Mucosa of rectum (tissue), 2 donors: Measurements from ENCODE around the gene ATP1A4.

Experiments
- H3K27ac ChIP-seq, 2 donors: one replicate each; pipeline ENCODE4 v1.7.0; 2013; ENCODE audit warnings: inconsistent platforms in 2 of 2, low read depth in 2 of 2, low read length in 2 of 2
- H3K27me3 ChIP-seq, 2 donors: one replicate each; pipeline ENCODE4 v1.7.0; 2013; ENCODE audit warnings: low read length in 2 of 2; ENCODE audit not compliant: control insufficient read depth in 2 of 2, insufficient read depth in 2 of 2
- H3K36me3 ChIP-seq, 2 donors: one replicate each; pipeline ENCODE4 v1.7.0; 2013; ENCODE audit warnings: low read length in 2 of 2; ENCODE audit not compliant: control insufficient read depth in 2 of 2, insufficient read depth in 2 of 2
- H3K4me1 ChIP-seq, 2 donors: one replicate each; pipeline ENCODE4 v1.7.0; 2013; ENCODE audit warnings: low read length in 2 of 2, mild to moderate bottlenecking in 1 of 2; ENCODE audit not compliant: control insufficient read depth in 2 of 2, insufficient read depth in 2 of 2
- H3K4me3 ChIP-seq, 2 donors: one replicate each; pipeline ENCODE4 v1.7.0; 2013; ENCODE audit warnings: low read length in 2 of 2
- H3K9ac ChIP-seq, 2 donors: one replicate each; pipeline ENCODE4 v1.7.0; 2013; ENCODE audit warnings: low read length in 2 of 2, low read depth in 1 of 2, mild to moderate bottlenecking in 1 of 2
- H3K9me3 ChIP-seq, 2 donors: one replicate each; pipeline ENCODE4 v1.7.0; 2013; ENCODE audit warnings: low read length in 2 of 2; ENCODE audit not compliant: control insufficient read depth in 2 of 2
- donor health status: healthy.
- donor health status: Normal muscosa, but diverticular disease.

Gene ATP1A4

DNA sequence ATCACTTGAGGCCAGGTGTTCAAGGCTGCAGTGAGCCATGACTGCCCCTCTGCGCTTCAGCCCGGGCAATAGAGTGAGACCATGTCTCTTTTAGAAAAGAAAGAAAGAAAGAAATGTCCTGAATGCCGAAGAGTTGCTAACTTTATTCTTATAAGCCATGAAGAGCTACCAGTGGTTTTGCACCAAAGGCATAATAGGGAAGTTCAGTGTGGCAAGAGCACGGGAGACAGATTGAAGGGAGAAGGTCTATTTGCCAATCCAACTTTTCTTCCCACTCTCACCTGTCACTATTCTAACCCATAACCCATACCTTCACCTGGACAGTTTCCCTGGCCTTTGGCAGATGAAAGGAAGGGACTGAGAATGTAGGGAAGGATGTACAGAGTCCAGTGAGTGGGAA is 49.4 kb downstream of the ATP1A4 start:
- Histone ChIP-seq H3K27me3 (no peaks in the 10 kb centered on the region), H3K9me3 (no peaks in the 10 kb centered on the region), H3K4me1 (peaks cover 4 to 5% of the 10 kb centered on the region in 2 donors), H3K27ac (no peak overlapping the region), H3K36me3 (no peaks in the 10 kb centered on the region), H3K9ac (no peak overlapping the region), H3K4me3 (no peak overlapping the region)

DNA sequence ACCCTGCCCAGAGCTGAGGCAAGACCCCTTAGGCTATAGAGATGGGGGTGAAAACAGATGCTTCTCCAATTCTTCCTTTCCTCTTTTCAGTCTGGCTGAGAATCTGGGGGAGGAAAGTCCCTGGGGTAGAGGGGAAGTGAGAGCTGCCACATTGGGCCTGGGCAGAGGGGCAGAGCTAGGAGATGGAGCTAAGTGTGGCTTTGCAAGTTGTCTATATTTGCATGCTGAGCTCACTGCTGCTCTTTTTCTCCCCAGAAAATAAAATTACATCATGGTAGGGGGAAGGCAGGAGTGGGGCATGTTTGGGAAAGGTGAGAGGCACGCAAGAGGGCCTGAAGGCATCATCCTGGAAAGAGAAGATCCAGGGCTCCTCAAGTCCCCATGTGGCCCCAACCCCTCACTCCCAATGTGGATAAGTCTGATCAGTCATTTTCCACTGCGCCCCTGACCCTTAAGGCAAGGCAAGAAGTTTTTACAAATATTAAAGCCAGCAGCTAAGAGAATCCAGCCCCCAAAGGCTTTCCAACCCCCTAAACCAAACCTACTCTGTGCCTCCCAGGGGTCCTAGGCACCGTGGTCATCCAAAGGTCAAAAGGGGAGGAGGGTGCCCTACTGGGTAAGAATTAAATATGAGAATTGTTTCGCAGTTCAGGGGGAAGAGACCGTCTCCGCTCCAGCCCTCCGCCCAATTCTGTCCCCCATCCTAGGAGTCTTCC is 53.3 kb downstream of the ATP1A4 start:
- Histone ChIP-seq H3K4me1 (peaks cover 15 to 19% of the 10 kb centered on the region in 2 donors), H3K9me3 (no peaks in the 10 kb centered on the region), H3K9ac (peak overlapping the region; percentile 9 to 54), H3K27ac (peak overlapping the region in 1 of 2 donors; percentile 72), H3K27me3 (no peaks in the 10 kb centered on the region), H3K4me3 (peak overlapping the region; percentile 44 to 69), H3K36me3 (peaks cover 3 to 5% of the 10 kb centered on the region in 2 donors)

DNA sequence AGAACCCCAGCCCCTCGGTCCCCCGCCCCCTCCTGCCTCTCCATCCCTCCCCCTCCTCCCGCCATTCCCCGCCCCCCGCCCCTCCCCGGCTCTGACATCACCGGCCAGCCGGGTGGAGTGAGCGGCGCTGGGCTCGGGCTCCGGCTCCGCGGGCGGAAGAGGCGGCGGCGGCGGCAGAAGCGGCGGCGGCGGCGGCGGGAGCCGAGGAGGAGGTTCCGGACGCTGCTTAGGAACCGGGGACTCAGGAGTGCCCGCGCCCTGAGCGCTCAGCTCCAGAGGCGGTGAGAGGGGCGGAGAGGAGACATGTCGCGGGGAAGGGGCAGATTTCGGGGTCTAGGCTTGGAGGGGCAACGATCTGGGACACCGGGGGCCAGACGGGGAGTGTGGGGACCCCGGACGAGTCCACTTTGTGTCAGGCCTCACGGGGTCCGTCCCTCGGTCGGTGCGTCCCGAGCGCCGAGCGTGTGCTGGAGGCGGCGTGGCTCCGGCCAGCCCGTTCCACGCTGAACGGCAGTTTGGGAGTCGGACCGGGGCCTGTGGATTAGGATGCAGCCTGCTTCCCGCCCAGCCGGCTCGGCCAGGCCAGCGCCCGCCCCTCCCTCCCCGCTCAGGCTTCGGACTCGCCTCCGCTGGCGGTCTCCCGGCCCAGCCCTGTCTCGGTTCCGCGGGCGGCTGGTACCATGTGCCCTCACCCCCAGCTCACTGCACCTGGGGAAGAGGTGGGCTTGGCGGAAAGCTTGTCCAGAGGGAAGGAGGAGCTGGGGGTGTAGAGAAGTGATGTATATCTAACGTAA is 54.0 kb downstream of the ATP1A4 start, which contains the start of gene PEA15:
Gene PEA15 (plus strand): TSS at position 143 of the 794 bp plus-strand sequence. CDS start 6,161 bp downstream, outside the sequence.
- Histone ChIP-seq H3K27me3 (no peaks in the 10 kb centered on the region), H3K4me1 (peaks cover 15 to 19% of the 10 kb centered on the region in 2 donors)

DNA sequence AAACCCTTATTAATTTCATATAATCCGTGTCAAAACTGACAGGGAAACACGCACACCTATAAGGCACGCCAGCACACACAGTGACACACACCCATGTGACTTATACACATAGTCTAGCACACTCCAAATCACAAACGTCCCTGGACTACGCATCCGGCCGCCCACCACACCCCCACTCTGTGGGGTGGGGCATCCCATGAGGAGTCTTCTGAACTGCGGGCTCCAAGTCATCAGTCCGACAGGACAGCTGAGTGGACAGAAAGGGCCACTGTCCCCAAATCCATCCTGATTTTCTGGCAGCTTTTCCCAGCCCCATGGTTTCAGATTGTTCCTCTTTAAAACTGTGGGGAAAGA is 54.6 kb downstream of the ATP1A4 start:
- no peaks in the 10 kb centered on the region for H3K9me3 ChIP-seq
- no peaks in the 10 kb centered on the region for H3K27me3 ChIP-seq
- peak overlapping the region; percentile 71 to 88 for H3K27ac ChIP-seq
- H3K9ac ChIP-seq, result peak overlapping the region; percentile 81 to 87
- peaks cover 15 to 19% of the 10 kb centered on the region in 2 donors for H3K4me1 ChIP-seq
- peaks cover 3 to 9% of the 10 kb centered on the region in 2 donors for H3K36me3 ChIP-seq
- peak overlapping the region; percentile 86 to 93 for H3K4me3 ChIP-seq

More for the DNA sequence above, 54.0 kb downstream of the ATP1A4 start, which contains the start of gene PEA15:
- Histone ChIP-seq H3K27ac (peak within 1 kb of the TSS; percentile 71 to 88), H3K9me3 (no peaks in the 10 kb centered on the region), H3K4me3 (peak within 1 kb of the TSS; percentile 86 to 93), H3K9ac (peak within 1 kb of the TSS; percentile 81 to 87), H3K36me3 (peaks cover 3 to 9% of the 10 kb centered on the region in 2 donors)

DNA sequence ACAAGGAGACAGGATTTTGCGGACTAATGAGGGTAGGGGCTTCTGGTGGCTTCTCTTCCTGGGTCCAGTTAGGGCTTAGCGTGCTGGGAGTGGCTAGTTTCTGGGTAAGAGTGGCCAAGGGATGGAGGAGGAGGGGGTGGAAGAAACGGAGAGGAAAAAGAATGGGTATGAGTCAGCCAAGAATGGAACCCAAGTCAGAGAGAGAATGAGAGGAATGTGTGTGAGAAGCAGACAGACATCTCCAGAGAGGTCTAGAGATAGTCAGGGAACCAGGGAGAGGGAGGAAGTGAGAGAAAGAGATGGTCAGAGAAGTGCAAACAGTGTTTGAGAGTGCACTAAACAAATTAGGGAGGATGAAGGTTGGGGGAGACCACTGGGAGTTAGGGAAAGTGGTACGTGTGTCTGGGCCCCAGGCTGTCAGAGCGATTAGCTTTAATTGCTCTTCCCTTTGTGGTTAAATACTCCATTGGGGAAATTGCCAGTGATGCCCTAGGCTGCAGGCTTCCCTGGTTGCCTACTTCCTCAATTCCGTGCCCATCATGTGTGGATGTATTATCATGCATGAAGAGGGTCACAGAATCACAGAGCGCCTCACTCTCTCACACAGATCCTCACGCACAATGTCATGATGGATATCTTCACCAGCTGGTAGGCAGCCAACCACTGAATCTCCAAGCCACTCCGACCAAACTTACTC is 55.2 kb downstream of the ATP1A4 start:
- Histone ChIP-seq H3K9me3 (no peaks in the 10 kb centered on the region), H3K36me3 (peaks cover 6 to 14% of the 10 kb centered on the region in 2 donors), H3K4me3 (peak overlapping the region; percentile 86 to 93), H3K27ac (peak overlapping the region; percentile 26 to 88), H3K4me1 (peaks cover 15 to 19% of the 10 kb centered on the region in 2 donors), H3K9ac (peak overlapping the region; percentile 9 to 87), H3K27me3 (no peaks in the 10 kb centered on the region)

DNA sequence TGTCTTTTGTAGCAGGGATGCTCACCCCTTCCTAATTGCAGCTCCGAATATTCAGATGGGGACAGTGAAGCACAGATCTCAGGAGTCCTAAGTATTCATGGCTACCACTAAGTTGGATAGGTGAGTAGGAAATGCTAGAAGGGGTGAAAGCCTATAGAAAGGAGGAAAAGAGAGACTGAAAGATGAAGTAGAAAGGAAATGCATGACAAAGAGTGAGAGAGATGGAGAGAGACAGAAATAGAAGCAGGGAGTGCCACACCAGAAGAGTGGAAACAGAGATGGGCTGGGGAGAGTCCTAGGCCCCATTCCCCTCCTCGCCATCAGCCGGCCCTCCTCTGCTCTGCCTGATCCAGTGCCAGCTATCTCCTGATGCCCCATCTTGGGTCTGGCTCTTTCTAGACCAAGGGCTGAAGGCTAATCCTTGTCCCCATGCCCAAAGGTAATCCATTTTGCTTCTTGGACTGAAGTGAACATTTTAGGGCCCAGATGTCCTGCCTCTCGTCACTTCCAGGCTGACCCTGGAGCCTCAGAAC is 55.8 kb downstream of the ATP1A4 start:
- H3K36me3 ChIP-seq, result peaks cover 9 to 19% of the 10 kb centered on the region in 2 donors
- H3K27me3 ChIP-seq, result no peaks in the 10 kb centered on the region
- H3K27ac ChIP-seq, result peak overlapping the region in 1 of 2 donors; percentile 88
- H3K9me3 ChIP-seq, result no peaks in the 10 kb centered on the region
- H3K4me3 ChIP-seq, result no peak overlapping the region
- H3K9ac ChIP-seq, result no peak overlapping the region
- peaks cover 15 to 19% of the 10 kb centered on the region in 2 donors for H3K4me1 ChIP-seq

DNA sequence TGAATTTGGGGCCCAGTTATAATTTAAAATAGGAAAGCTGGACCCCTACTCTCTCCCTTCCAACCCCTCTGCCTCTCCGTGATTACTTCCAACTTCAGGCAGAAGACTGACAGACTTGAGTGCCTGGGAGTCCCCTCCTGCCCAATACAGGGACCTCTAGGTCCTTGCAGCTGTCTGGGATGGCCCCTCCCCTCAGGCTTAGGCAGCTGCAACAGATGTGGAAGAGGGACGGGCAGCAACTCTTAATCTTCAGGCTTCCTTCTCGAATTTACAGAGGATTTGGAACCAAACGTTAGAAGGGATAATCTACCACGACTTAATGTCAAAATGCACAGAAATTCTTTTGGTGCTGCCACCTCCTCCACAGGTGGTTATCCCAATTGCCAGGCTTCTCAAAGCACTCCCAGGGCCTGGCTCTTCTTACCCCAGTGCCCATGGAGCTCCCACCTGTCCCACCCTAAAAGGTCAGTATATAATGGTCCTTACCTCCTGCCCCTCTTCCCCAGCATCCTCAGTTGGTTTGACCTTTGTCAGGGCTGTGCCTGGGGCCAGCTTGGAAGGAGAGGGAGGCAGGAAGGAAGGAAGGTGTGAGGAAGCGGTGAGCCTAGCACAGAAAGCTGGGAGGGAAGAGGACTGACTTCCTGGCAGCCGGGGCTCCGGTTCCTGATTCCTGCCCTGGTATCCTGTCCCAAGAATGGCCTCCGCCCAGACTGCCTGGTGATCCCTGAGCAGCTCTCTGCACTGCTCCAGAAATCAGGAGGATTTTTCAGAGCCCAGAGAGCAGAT is 56.6 kb downstream of the ATP1A4 start:
- Histone ChIP-seq H3K27ac (no peak overlapping the region), H3K27me3 (no peaks in the 10 kb centered on the region), H3K4me1 (peaks cover 15 to 19% of the 10 kb centered on the region in 2 donors), H3K9ac (no peak overlapping the region), H3K36me3 (peaks cover 17 to 25% of the 10 kb centered on the region in 2 donors), H3K9me3 (no peaks in the 10 kb centered on the region), H3K4me3 (no peak overlapping the region)

DNA sequence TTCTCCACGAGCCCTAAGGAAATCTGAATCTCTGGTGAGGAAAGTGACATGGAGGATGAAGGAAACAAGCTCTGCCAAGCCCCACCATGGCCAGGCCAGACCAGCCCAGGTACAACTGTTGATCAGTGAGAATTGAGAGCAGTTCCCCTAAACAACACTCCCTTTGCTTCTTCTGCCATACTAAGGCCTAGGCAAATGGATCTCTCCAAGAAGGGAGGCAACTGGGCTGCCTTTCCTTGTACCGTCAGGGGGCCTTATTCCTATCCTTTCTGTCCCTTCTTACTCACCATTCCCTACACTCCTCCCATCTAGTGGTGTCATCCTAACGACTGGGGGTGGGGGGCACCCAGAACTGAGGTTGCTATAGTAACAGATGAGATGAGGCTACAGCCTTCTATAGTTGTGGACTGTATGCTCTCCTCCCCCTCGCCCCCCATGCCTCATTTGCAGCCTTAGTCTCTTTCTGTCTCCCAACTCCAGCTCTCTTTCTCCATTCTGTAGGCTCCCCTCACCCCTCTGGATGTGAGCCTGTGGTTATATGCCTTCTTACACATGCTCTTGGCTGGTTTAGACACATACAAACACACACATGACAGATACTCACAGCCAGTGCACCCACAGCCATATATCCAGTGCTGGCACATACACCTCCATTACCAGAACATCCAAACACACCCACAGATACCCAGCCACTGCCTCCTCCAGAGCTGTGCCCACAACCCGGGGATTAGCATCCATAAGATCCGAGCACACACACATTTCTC is 57.3 kb downstream of the ATP1A4 start:
- H3K27ac ChIP-seq, result no peak overlapping the region

More for the DNA sequence above, 57.3 kb downstream of the ATP1A4 start:
- peaks cover 22 to 30% of the 10 kb centered on the region in 2 donors for H3K36me3 ChIP-seq
- H3K4me1 ChIP-seq, result peaks cover 15 to 19% of the 10 kb centered on the region in 2 donors
- no peaks in the 10 kb centered on the region for H3K9me3 ChIP-seq
- H3K4me3 ChIP-seq, result no peak overlapping the region
- no peaks in the 10 kb centered on the region for H3K27me3 ChIP-seq
- H3K9ac ChIP-seq, result no peak overlapping the region
